MV-4-11 (cell line): ENCODE results near the gene TIE1.

ENCODE experiments used
- DNase-seq: peaks from one replicate; lab custom pipeline; 2025; lab: John Stamatoyannopoulos, UW

The TIE1 gene

DNA sequence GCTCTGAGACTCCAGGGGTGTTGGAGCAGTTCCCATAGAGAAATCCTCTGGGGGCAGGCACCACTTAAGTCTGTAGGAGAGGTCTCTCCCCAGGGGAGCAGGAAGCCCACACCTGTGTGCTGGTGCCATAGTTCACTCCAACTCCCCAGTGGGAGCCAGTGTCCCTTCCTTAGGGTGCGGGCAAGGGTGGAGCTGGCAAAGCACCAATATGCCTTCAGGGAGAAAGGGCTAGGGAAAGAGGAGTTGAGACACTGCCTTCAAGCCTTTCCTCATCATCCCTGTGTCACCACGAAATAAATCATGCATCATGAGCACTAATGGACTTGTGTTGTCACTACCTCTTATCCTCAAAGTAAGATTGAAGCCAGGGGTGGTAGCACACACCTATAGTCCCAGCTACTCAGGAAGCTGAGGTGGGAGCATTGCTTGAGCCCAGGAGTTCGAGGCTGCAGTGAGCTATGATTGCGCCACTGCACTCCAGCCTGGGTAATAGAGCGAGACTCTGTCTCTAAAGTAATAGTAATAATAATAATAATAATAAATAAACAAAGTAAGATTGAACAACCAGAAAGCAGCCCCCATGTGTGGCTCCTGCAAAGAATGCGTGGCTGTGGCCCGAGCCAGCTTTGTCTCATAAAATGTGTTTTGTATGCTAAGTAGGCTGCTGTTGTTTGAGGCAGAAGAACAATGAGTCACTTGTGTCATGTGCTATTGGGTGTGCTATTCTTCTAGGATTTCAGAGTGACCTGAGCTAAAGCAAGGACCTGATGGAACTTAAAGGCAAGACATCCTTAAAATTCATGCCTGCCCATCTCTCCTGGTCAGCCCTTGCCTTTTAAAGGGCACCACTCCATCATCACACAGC lies 6.7 kb upstream of the TIE1 start:
- DNase-seq = no peak

DNA sequence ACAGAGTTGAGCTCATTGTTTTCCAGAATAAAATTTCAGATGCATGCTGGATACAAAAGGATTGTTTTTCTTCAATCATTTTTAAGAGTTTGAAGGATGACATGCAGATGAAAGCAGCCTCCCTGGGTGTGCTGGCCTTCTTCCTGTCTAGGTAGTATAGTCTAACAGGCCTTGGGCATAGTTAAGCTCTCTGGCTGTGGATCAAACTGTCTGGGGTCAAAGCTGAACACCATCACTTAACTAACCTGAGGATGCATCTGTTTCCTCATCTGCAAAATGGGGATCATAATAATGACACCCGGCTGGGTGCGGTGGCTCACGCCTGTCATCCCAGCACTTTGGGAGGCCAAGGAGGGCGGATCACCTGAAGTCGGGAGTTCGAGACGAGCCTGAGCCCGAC lies 6.0 kb upstream of the TIE1 start:
- DNase-seq = no peak

DNA sequence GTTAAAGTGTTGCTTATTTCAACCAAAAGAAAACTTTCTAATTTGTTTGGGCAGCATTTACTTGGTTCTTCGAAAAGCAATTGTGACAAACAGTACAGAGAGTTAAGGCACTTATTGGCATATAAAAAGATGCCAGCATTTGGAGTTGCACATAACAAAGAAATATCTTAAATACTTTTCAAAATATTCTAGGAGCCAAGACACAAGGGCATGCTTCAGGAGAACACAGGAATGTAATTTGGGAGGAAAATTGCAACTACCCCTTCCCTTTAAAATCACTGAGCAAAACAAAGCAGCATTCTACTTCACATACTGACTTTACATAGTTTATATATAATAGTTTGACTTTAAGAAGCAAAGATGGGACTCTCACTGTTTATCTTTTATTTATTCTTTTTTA lies 4.6 kb upstream of the TIE1 start:
- no peak for DNase-seq

DNA sequence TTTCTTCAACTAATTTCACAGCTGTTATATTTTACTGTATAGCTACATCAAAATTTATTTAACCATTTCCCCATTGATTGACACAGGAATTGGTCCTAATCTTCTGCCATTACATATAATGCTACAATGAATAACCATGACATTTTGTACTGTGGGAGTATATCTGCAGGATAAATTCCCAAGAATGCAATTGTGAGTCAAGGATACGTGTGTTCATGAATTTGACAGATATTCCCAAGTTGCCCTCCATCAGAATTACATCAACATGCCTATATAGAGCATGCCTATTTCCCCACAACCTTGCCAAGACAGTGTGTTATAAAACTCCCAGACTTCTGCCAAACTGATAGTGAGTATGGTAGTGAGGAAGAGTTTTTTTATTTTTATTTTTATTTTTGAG lies 2.7 kb upstream of the TIE1 start:
- no peak for DNase-seq

DNA sequence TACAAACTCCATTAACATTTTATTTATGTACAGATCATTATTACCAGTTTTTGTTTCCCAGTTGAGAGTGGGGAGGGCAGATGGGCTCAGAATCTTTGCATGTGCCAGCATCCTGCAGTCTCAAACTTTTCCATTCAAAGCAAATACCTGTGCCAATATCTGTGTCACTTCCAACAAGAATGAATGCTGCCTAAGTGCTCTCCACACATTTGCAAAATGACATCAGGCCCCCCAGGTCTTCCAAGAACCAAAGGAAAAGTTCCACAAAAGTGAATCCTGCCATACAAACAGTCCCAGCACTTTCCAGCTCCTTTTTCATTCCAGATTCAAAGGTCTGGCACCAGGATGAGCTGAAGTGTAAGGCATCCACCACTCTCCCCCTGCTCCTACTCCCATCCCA lies 1.7 kb upstream of the TIE1 start:
- DNase-seq = no peak

DNA sequence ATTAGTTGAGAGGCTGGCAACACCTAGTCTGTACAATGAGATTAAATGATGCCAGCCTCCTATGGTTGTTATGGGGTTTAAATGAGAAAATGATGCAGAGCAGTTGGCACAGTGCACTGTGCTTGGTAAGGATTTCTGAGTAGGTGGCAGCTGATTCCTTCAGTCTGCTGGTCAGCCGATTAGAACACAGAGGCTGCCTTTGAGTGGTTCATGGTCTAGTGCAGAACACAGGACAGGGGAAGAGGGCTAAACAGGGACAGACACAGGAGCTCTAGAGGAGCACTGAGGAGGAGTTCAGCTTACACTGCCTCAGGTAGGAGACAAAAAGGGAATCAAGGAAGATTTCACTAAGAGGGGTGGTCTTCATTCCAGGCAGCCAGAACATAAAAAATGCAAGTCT lies 1.4 kb downstream of the TIE1 start:
- DNase-seq = no peak

DNA sequence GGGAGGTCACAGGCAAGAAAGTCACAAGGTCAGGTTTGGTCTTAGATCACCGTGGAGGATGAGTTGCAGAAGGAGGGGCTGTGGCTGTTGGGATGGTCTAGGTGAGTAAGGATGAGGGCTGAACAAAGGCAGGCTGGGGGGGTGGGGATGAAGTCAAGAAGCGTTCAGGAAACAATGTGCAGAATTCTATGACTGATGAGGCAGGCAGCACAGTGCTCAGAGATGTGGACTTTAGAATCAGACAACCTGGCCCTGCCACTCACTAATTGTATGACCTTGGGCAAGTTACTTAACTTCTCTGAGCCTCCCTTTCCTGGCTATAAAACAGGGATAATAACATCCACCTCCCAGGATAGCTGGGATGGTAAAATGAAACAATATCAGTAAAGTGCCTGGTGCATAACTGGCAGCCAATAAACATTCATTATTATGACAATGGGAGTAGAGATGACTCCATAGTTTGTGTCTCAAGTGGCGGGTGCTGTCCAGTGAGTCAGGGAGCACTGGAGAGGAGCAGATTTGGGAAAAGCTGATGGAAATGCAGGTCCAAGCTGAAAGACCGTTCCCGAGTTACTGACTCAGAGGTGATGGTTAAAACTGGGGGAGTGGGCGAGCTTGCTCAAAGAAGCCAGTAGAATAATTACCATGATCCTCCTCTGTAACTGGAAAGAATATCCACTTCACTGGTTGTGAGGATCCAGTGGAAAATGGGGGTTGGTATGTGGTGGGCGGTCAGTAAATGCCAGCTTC lies 2.1 kb downstream of the TIE1 start:
- DNase-seq = no peak

DNA sequence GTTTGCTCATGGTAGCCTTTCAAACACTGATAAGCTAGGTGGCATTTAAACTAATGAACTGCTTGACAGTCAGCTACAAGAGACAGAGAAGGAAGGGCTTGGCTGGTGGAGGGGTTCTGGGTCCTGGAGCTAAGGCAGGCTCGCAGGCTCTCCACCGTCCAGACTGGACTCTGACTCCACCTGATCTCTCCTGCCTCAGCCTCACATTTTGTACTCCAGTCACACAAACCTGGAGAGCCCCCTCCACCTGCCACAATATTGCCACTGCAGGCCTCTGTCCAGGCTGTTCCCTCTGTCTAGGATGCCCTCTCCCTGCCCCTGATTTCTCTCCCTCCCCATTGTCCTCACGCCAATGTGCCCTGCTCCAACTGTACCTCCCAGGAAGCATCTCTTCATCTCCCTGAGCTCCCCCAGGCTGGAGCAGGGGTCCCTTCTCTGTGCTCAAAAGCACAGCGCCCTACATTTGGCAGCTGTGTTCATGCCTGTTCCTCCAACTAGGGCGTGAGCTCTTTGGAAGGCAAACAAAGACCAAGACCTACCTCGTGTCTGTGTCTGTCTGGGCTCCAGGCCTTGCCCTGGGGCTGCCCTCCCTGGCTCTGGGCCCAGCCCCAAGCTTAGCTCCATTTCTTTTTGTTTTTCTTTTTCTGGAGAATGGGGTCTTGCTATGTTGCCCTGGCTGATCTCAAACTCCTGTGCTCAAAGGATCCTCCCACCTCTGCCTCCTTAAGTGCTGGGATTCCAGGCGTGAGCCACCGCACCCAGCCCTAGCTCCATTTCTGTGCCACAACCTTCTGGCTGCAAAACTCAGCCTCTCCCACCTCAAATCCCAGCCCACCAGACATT lies 2.9 kb downstream of the TIE1 start:
- no peak for DNase-seq

DNA sequence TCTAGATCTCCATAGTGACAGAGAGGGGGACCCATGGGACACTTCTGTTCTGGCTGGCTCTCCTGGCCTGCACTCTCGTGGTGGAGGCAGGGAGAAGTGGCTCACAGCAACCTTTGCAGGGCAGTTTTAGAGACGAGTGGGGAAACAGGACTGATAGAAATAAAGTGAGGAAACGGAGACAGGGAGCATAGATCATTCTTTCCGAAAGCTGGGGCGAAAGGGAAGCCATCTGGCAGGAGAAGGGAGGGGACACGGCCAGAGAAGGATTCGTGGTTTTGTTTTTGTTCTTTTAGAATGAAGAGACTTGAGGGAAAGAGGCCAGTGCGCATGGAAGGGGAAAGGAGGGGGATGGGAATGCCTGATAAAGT lies 3.5 kb downstream of the TIE1 start:
- DNase-seq = no peak

DNA sequence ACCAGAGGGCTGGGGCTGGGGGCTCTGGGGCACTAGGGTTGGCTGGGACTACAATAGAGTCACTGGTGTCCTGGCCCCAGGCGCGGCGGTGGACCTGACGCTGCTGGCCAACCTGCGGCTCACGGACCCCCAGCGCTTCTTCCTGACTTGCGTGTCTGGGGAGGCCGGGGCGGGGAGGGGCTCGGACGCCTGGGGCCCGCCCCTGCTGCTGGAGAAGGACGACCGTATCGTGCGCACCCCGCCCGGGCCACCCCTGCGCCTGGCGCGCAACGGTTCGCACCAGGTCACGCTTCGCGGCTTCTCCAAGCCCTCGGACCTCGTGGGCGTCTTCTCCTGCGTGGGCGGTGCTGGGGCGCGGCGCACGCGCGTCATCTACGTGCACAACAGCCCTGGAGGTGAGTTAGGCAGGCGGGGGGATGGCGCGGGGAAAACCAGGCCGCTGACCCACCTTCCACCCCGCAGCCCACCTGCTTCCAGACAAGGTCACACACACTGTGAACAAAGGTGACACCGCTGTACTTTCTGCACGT lies 4.1 kb downstream of the TIE1 start:
- no peak for DNase-seq

DNA sequence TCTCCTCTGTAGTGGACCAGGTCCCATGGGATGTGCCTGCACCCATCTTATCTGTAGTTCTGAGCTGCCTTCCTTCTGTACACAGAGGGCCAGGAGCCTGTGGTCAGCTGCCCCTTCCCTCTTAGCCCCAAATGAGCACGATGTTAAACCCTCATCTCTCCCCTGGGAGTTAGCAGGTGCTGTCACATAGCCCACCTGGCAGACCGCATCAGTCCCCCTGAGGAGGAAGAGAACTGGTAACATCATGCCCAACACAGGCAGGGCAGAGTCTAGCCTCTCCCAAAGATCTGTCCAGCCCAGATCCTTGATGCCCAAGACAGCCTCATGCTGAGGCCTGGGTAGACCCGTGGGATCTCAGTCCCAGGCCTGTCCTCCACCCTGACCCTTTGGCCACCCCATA lies 4.7 kb downstream of the TIE1 start:
- DNase-seq = no peak

DNA sequence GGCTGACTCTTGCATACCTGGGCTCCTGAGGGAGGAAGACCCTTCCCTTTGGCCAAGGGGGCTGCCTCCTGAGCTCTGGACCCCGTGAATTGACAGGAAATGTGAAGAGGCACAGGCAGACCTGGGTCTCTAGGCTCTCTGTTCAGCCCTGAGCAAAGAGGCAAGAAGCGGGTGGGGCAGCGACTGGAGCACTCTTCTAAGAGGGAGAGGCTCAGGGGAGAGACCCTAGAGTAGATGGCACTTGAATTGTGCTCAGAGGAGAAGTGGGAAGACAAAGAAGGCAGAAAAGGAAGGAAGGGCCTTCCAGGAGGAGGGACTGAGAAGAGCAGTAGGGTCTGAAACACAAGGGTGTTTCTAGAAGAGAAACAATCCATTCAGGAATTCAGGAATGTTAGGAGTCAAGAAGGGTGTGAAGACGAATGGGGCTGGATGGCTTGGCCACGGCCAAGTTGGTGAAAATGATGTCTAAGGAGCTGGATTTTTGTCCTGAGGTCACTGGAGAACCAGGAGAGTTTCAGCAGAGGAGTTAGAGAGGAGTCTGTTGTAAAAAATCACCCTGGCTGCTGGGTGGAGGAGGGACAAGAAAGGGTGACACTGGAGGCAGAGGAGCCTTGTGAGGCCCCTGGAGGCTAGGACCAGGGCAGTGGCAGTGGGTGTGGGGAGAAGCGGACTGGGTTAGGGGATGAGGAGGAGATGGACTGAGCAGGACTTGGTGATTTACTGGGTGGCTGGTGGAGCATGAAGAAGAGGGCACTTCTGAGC lies 5.3 kb downstream of the TIE1 start:
- DNase-seq = no peak

DNA sequence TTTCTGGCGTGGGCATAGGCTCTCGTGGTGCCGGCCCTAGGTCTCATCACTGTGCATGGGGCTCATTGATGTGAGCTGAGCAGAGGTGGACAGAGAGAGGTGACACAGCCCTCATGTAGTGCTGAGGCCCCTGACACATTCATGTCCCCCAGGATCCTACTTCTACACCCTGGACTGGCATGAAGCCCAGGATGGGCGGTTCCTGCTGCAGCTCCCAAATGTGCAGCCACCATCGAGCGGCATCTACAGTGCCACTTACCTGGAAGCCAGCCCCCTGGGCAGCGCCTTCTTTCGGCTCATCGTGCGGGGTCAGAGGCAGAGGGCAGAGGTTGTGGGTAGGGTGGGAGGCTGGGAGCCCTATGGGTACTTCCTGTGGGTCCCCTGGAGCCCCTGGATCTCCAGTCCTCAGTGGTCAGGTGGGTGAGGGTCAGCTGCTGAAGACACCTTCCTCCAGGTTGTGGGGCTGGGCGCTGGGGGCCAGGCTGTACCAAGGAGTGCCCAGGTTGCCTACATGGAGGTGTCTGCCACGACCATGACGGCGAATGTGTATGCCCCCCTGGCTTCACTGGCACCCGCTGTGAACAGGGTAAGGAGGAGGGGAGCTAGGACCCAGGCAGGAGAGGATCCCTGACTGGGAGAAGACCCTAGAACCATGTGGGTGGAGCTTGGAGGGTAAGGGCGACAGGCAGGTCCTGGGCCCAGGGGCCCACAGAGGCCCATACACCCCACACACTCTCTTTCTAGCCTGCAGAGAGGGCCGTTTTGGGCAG lies 6.1 kb downstream of the TIE1 start:
- DNase-seq = no peak

DNA sequence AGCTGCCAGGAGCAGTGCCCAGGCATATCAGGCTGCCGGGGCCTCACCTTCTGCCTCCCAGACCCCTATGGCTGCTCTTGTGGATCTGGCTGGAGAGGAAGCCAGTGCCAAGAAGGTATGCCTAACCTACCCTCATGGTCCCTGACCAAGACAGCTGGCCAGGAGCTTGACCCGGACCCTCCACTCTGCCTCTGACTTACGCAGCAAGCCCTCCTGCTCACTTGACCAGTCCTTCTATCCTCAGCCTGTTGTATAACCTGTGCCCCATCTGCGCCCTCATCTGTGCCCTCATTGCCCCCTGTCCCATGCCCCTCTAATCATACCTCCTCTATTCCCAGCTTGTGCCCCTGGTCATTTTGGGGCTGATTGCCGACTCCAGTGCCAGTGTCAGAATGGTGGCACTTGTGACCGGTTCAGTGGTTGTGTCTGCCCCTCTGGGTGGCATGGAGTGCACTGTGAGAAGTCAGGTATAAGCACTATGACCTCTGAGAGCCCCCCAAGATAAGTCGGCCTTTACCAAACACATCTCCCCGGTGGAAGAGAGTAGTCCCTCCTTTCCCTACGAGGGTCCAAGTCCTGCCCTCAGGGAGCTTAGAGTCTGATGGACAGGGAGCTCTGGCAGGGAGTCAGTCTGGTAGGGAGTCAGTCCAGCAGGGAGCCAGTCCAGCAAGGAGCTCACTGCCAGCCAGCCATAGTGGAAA lies 6.8 kb downstream of the TIE1 start:
- no peak for DNase-seq

DNA sequence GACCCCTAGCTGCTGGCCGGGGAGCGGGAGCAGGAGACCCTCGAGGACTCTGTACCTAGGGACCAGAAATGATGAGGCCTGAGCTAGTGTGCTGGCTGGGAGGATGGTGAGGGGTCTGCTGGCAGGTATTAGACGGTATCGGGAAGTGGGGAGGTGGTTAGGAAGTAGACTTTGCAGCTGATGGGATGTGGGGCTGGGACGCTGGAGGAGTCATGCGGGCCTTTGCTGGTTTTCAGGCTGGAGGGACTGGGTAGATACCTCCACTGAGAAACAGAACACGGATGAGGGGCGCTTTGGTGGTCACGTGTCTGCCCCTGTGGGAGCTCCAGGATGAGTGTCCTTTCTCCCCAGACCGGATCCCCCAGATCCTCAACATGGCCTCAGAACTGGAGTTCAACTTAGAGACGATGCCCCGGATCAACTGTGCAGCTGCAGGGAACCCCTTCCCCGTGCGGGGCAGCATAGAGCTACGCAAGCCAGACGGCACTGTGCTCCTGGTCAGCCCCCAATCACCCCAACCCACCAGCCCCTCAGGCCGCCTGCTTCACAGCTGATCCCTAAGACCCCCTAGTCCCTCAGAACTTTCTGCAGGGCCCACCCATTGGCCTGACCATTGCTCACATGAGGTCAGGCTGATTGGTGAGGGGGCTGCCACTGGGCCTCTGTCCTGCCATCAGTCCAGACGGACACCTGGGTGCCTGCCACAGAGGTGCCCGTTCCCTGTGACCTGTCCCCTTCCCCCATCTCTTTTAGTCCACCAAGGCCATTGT lies 8.0 kb downstream of the TIE1 start:
- DNase-seq = no peak

DNA sequence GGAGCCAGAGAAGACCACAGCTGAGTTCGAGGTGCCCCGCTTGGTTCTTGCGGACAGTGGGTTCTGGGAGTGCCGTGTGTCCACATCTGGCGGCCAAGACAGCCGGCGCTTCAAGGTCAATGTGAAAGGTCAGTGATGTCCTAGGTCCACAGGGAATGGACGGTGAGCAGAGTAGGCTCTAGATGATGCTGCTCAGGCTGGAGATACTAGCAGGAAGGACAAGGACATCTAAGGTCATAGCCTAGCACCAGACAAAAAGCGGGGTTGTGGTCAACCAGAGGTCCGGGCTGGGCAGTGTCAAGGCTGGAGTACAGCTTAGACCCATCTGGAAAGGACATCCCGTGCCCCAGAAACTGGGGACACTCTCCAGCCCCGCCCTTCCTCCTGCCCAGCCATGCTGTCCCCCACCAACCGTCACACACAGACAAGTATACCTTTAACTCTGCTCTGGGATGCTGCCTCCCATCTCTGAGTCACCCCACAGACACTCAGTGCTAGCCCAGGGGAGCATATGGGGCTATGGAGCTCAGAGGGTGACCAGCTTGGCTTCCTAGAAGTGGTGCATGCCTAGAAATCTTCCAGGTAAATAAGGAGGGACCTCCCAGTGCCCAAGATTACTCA lies 8.7 kb downstream of the TIE1 start:
- no peak for DNase-seq

DNA sequence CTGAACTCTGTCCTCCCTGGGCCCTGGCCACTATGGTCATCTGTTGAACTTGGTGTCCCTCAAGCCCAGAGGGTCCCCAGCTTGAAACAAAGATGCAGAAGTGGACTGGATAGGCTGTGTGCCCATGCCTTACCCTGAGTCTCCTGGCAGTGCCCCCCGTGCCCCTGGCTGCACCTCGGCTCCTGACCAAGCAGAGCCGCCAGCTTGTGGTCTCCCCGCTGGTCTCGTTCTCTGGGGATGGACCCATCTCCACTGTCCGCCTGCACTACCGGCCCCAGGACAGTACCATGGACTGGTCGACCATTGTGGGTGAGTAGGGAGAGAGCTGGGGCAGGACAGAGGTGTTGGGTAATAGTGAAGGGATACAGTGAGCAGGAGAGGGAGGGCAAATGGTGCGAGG lies 10.7 kb downstream of the TIE1 start:
- no peak for DNase-seq

DNA sequence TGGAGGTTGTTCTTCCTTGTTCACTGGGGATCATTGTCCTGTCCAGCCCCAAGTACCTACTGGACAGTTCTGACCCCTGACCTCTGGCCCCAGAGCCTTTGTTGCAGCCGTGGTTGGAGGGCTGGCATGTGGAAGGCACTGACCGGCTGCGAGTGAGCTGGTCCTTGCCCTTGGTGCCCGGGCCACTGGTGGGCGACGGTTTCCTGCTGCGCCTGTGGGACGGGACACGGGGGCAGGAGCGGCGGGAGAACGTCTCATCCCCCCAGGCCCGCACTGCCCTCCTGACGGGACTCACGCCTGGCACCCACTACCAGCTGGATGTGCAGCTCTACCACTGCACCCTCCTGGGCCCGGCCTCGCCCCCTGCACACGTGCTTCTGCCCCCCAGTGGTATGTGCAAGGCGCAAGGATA lies 11.4 kb downstream of the TIE1 start:
- no peak for DNase-seq
